K562 (cell line): ENCODE data around the gene ZFR2. TPM values are rescaled to one million over a fixed set of nuclear protein-coding genes. Genes with fewer than 3 reads are reported as not detected.

Experiments used
- CTBP1 ChIP-seq: fragments of 450-650 bp; IDR thresholded peaks from 2 replicates; pipeline ENCODE4 v1.6.1; 2016; ENCODE audit warnings: borderline replicate concordance
- E2F6 ChIP-seq, 2 experiments: IDR thresholded peaks; 2 replicates each; pipeline ENCODE4 v1.6.1; 2011; ENCODE audit warnings: borderline replicate concordance in 1 of 2, control low read depth in 1 of 2, low read depth in 1 of 2, low read length in 1 of 2, mild to moderate bottlenecking in 1 of 2, mixed read lengths in 1 of 2, moderate library complexity in 1 of 2; ENCODE audit not compliant: insufficient read depth in 1 of 2, insufficient read length in 1 of 2, poor library complexity in 1 of 2, severe bottlenecking in 1 of 2; ENCODE audit errors: extremely low read depth in 1 of 2
- ELK3 ChIP-seq: fragments of 450-650 bp; formaldehyde crosslinking; IDR thresholded peaks from 2 replicates; pipeline ENCODE4 v1.4.0; 2020; ENCODE audit warnings: mild to moderate bottlenecking
- HEY1 ChIP-seq: fragments of 250-450 bp; sonication (Bioruptor Pico); IDR thresholded peaks from 2 replicates; pipeline ENCODE4 v1.5.0; 2020; ENCODE audit warnings: mild to moderate bottlenecking, moderate library complexity, borderline replicate concordance
- HMGXB4 ChIP-seq: sonication (generic); formaldehyde crosslinking; IDR thresholded peaks from 2 replicates; pipeline ENCODE4 v1.8.1; 2023; ENCODE audit warnings: mild to moderate bottlenecking, missing genetic modification reagents
- JUND ChIP-seq, 2 experiments: IDR thresholded peaks; 2 replicates in 1 of 2; 3 replicates in 1 of 2; pipeline ENCODE4 v1.6.1; 2011; ENCODE audit warnings: borderline replicate concordance in 2 of 2, low read depth in 2 of 2, low read length in 2 of 2, improper control_type of control experiment in 1 of 2, missing biosample characterization in 1 of 2, missing genetic modification characterization in 1 of 2, missing genetic modification reagents in 1 of 2
- KDM4B ChIP-seq, 2 experiments: fragments of 450-650 bp in 1 of 2; sonication (generic) in 1 of 2; IDR thresholded peaks; 2 replicates each; pipeline ENCODE4 v1.6.1; 2016 to 2017; ENCODE audit warnings: borderline replicate concordance in 2 of 2, antibody characterized with exemption in 1 of 2, low read depth in 1 of 2, mild to moderate bottlenecking in 1 of 2
- MEIS2 ChIP-seq: fragments of 450-650 bp; IDR thresholded peaks from 2 replicates; pipeline ENCODE4 v1.6.1; 2014; ENCODE audit warnings: mild to moderate bottlenecking; ENCODE audit not compliant: partially characterized antibody
- PML ChIP-seq: IDR thresholded peaks from 2 replicates; pipeline ENCODE4 v1.6.1; 2012; ENCODE audit warnings: low read length, inconsistent platforms
- SNAPC5 ChIP-seq: fragments of 250-450 bp; sonication (Bioruptor Pico); IDR thresholded peaks from 2 replicates; pipeline ENCODE4 v1.8.0; 2021; ENCODE audit warnings: moderate library complexity, mild to moderate bottlenecking, inconsistent platforms
- SRSF7 ChIP-seq: fragments of 200-400 bp; formaldehyde crosslinking; optimal IDR thresholded peaks from 2 replicates; pipeline ENCODE3; 2017; ENCODE audit warnings: mild to moderate bottlenecking, low read depth, low read length
- TCF15 ChIP-seq: fragments of 250-450 bp; sonication (Bioruptor Pico); IDR thresholded peaks from 2 replicates; pipeline ENCODE4 v1.8.0; 2022; ENCODE audit warnings: moderate library complexity, mild to moderate bottlenecking, inconsistent platforms
- TSHZ1 ChIP-seq: fragments of 250-450 bp; sonication (Bioruptor Pico); IDR thresholded peaks from 2 replicates; pipeline ENCODE4 v1.4.0; 2020; ENCODE audit warnings: mild to moderate bottlenecking, moderate library complexity
- ZBTB2 ChIP-seq: fragments of 450-650 bp; IDR thresholded peaks from 2 replicates; pipeline ENCODE4 v1.6.1; 2016; ENCODE audit warnings: antibody characterized with exemption
- ZNF764 ChIP-seq: fragments of 250-450 bp; sonication (Bioruptor Pico); IDR thresholded peaks from 2 replicates; pipeline ENCODE4 v1.4.0; 2020; ENCODE audit warnings: low read depth, mild to moderate bottlenecking, moderate library complexity
- ZSCAN32 ChIP-seq: fragments of 450-650 bp; formaldehyde crosslinking; IDR thresholded peaks from 2 replicates; pipeline ENCODE4 v1.4.0; 2020; ENCODE audit warnings: mild to moderate bottlenecking, moderate library complexity
- polyA plus RNA-seq, 8 experiments: library from polyadenylated mRNA; depleted of rRNA in 4 of 8; stranded (reverse) in 5 of 8; unstranded in 3 of 8; fragments of >200 nt; fragmentation: Nextera tagmentation in 2 of 8; fragmentation: Illumina TruSeq in 1 of 8; extraction: Ambion mirVana in 2 of 8; extraction: Trizol in 1 of 8; gene quantifications; 2 replicates each; pipeline versions ENCODE4 v1.2.1 to v1.2.3, GENCODE V29; 2011 to 2014; ENCODE audit warnings: inconsistent platforms in 1 of 8, missing spikeins in 1 of 8
- total RNA-seq, 7 experiments: library from RNA; depleted of rRNA in 6 of 7; stranded (reverse); fragments of >200 nt in 6 of 7; fragmentation: Illumina TruSeq in 2 of 7; extraction: Trizol in 2 of 7; gene quantifications; 2 replicates each; pipeline versions ENCODE4 v1.2.1 to v1.2.3, GENCODE V29; 2011 to 2021; ENCODE audit warnings: low replicate concordance in 1 of 7

Gene ZFR2
- total and polyA plus RNA-seq, 9 of the 15 experiments (the other 6 are each of a cell fraction or from before 2014, with no cell fraction given), result 0.03 to 0.59 (median 0.07) TPM; not detected in 6

- TF ChIP-seq HMGXB4 (CRISPR knock-in tag) (no peak), E2F6 (IDR thresholded peaks at IDR 0.05; ENCODE audit: borderline replicate concordance in 1 of 2, extremely low read depth in 1 of 2, insufficient read depth in 1 of 2, insufficient read length in 1 of 2, low read depth in 1 of 2, low read length in 1 of 2, poor library complexity in 1 of 2, severe bottlenecking in 1 of 2) (no peak), JUND (IDR thresholded peaks at IDR 0.05; ENCODE audit: borderline replicate concordance, low read depth, low read length) (peak; percentile 67; the same call in 1 of the 2 replicates), JUND (tag; IDR thresholded peaks at IDR 0.05; ENCODE audit: borderline replicate concordance, low read depth, low read length) (no peak), SRSF7 (no peak), ZNF764 (CRISPR knock-in tag) (no peak), MEIS2 (peak; percentile 36), ZBTB2 (no peak), SNAPC5 (no peak), ZSCAN32 (no peak), CTBP1 (no peak), KDM4B (IDR thresholded peaks at IDR 0.05; ENCODE audit: borderline replicate concordance in 2 of 2, low read depth in 1 of 2) (no peak), PML (no peak), ELK3 (no peak), TSHZ1 (no peak), HEY1 (CRISPR knock-in tag) (no peak), TCF15 (CRISPR knock-in tag) (no peak)
These were observed 76.7 kb downstream of the ZFR2 start (continued) for GRCh38 chr19:3792114-3792513.
